ENCODE data around the gene CHDH.

CHDH gene

DNA sequence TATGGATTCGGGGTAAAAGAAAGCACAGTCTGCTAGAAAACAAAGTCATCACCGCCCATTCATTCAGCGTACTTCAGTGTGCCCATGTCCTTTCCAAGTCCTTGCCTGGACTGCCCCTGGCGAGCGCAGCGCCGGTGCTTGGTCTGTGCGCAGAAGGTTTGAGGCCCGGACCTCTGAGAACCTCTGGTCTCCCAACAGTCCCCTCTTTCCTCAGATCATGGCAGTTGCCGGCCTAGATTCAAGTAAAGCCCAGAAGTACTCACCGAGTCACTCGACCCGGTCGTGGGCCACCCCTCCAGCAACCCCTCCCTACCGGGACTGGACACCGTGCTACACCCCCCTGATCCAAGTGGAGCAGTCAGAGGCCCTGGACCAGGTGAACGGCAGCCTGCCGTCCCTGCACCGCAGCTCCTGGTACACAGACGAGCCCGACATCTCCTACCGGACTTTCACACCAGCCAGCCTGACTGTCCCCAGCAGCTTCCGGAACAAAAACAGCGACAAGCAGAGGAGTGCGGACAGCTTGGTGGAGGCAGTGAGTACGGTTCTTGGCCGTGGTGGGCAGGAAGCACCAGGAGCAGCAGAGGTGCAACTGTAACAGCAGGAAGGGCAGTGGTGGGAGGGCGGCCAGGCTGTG, 36.3 kb downstream of the CHDH start:
- DNase-seq (ENCODE audit: extremely low read depth in 1 of 2, low read depth in 1 of 2) = no peak

DNA sequence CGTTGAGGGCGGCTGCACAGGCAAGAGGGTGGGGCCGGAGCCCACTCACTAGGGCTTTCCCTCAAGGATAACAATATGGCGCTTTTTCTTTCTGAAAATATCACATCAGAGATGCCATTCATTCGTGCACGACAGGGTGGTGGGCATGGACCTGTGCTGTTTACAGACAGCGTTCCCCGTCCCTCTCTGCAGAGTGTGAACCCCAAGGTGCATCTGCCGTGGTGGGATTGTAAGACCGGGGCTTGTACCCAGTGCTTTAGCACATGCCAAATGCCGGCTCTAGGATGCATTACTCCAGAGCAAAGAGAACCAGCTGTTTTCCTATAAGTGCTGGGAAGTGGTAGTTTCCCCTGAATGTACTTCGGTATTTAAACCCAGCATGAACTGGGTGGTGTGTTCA, 37.0 kb downstream of the CHDH start:
- DNase-seq (ENCODE audit: extremely low read depth in 1 of 2, low read depth in 1 of 2) = no peak

DNA sequence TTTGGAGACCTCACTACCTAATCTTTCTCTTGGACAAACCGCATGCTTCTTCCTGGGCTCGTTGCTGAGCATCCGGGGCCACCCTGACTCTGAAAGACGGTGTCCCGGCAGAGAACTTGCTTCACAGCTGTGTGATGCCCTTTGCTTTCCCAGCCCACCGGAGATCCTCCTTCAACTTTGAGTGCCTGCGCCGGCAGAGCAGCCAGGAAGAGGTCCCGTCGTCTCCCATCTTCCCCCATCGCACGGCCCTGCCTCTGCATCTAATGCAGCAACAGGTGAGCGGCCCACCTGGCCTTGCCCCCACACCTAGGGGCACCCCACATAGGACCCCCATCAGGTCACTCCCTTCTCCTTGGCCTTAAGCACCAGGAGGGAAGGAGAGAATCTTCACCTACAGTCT, 37.7 kb downstream of the CHDH start:
- DNase-seq (ENCODE audit: extremely low read depth in 1 of 2, low read depth in 1 of 2) = no peak

DNA sequence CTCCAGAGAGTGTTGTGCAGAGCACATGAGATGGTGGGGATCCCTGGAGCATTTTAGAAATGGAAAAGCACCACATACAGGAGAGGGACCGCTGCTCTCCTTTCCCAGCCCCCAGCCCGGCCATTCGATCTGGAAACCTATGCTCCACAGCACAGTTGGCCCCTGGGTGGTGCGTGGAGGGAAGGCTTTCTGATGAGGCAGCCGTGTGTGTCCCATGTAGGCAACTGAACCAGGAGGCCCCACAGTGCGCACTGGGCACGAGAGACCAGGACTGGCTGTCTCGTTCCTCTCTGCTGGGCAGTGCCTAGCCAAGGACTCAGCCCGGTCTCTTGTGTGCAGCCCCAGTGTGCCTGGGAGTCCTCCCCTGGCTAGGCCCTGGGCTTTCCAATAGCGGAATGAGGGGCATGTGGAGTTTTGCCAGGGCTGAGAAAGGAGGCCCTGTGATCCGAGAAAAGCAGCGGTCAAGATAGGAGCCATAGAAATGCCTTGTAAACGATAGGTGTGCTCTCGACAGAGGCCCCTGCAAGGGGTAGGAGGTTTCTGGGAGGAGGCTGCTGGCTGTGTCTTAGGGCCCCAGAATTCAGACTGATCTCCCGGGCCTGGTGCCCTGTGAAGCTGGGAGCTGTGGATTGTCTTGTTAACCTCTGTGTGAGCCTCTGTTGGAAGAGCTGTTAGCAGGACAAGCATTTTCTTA, 39.0 kb downstream of the CHDH start:
- DNase-seq (ENCODE audit: extremely low read depth in 1 of 2, low read depth in 1 of 2) = no peak

DNA sequence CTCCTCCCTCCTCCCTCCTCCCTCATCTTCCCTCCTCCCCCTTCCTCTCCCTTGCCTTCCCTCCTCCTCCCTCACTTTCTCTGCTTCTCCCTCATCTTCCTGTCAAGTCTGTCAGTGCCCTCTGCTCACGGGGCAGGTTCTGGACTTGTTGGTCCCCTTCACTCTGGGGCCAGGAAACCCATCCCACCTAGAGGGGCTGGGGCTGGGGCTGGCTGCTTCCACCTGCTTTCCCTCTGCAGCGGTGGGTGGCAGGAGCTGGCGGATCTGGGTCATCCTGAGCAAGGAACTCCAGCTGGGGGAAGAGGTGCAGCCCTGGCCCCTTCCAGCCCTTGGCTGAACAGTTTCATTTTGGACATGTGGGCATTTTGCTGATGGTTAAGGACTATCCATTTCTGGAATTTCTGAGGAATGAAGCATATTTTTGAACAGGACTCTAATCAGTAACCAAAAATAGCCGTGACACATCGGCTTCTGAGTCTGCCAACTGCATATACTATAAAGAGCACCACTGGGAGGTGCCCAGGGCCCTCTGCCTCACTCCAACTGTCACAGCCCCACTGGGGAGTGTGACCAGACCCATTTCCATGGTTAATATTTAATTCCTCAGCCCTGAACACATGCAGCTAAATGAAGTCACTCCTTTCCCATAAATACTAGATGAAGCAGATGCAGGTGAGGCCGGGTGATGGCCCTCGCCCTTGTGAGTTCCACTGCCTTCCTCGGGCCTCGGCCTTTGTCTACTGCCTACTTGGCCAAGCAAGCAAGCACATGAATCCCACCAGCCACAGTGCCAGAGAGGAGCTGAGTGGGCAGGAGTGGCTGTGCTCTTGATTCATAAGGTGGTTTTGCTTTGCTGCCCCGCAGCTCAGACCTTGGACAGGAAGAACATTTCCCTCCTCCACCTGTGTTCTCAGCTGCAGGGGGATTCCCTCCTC, 39.8 kb downstream of the CHDH start:
- DNase-seq (ENCODE audit: extremely low read depth in 1 of 2, low read depth in 1 of 2) = no peak

GRCh38 chr3:53805463-53806159, 40.6 kb downstream of the CHDH start:
- DNase-seq (ENCODE audit: extremely low read depth in 1 of 2, low read depth in 1 of 2) = no peak

GRCh38 chr3:53804697-53805462, 41.3 kb downstream of the CHDH start:
- no peak for DNase-seq (ENCODE audit: extremely low read depth in 1 of 2, low read depth in 1 of 2)

DNA sequence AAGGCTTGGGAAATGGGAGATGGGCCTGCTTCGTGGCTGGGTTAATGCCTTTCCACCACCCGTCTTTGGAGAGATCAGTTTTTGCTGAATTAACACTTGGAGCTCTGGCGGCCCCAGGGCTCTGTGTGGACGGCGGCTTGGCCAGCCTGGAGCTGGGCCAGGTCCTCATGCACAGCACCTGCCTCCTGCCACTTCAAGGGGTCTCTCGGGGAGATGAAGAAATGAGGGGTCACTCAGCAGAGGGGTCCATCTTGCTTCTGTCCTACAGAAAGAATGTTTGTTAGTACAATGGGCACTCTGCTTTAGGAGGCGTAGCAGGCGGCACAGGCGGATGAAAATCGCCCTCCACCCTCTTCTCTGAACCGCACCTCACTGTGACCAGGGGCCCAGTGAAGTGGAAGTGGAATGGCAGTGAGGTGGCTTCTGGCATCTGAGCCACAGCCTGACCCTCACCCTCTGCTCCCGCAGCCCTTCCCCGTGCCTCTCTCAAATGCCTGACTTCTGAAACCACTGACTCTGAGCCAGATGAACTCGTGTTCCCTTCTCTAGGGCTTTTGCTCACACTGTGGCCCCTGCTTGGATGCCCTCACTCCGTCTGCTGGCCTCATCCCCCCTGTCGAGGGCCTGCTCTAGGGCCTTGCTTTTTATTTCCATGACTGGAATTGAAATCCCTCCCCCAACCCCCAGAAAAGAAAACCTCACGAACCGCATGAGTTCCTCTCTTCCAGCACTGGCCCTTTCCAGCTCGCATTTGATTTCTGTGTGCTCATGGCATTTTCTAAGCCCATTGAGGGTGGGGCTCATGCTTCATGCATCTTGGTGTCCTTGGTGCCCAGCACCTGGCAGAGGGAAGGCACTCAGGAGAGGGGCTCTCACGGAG, 42.2 kb downstream of the CHDH start:
- DNase-seq (ENCODE audit: extremely low read depth in 1 of 2, low read depth in 1 of 2) = no peak

DNA sequence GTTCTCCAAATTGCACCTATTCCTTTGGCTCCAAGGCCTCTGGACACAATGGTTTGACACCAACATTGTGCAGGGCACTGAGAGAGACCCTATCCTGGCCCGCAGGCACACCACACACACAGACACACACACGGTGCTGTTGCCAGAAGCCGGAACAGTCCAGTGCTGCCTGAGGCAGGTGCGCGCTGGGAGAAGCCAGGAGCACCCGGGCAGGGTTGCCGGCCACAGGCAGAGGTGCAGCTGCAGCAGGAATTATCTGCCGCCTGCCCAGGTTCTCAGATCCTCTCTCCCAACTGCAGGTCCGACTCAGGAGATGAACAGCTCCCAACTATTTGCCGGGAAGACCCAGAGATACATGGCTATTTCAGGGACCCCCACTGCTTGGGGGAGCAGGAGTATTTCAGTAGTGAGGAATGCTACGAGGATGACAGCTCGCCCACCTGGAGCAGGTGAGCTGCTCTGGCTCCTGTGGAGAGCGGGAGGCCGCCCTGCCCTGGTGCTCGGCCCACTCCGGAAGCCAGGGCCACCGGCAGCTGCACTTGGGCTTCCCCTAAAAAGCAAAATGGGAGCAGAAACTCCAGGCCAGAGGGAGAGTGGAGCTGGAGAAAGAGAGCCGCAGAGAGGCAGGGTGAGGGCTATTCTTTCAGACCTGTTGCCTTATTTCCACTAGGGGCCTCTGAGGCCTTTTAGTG, 42.9 kb downstream of the CHDH start:
- no peak for DNase-seq (ENCODE audit: extremely low read depth in 1 of 2, low read depth in 1 of 2)

- no peak for DNase-seq (ENCODE audit: extremely low read depth in 1 of 2, low read depth in 1 of 2)
Observed at GRCh38 chr3:53802256-53802880, 43.9 kb downstream of the CHDH start.

DNA sequence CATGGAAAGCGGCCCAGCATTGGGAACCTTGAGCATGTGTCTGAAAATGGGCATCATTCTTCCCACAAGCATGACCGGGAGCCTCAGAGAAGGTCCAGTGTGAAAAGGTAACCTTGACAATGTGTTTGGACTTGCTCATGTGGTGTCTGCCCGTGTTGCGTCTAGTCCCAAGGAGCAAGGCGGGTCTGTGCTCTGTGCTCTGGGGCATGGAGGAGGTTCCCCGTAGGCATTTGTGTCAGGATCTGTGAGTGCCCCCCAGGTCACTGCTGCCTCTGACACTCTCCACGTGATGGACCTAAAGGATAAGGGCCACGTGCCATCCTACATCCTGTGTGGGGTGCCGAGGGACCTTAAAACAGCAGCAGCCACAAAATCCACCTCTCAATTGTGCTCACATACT, 44.9 kb downstream of the CHDH start:
- DNase-seq (ENCODE audit: extremely low read depth in 1 of 2, low read depth in 1 of 2) = no peak

DNA sequence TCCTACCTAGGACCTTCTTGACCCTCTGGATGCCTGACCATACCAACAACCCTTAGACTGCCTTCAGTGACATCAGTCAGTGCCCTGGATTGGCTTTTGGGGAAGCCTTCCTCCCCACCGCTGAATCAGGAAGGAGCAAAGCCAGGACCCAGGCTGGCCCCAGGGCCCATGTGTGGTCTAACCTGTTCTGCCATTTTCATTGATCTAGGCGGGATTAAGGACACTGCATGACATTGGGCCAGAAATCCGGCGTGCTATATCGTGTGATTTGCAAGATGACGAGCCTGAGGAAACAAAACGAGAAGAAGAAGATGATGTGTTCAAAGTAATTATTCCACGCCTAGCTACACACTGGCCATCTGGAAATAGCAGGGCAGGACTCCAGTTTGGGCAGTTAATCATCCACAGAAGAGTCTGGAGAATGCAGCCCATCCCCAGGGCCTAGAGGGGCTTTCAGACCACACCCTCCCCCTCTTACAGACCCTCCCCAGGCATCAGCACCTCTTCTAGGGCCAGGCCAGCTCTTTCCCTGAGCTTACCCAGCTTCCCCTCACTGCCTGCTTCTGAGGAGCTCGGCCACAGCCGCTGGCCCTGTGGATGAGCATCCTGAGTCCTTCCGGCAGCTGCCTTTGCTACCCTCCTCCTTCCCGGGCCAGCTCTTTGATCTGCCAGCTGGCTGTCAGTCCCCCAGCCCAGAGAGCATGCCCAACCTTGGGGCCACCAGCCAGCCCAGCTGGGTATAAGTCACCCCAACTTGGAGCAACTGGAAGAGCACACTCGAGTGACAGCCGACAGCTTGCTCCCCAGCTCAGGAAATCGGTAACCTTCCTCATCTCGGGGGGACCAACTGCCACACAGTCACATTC, 45.9 kb downstream of the CHDH start:
- DNase-seq (ENCODE audit: extremely low read depth in 1 of 2, low read depth in 1 of 2) = no peak

DNA sequence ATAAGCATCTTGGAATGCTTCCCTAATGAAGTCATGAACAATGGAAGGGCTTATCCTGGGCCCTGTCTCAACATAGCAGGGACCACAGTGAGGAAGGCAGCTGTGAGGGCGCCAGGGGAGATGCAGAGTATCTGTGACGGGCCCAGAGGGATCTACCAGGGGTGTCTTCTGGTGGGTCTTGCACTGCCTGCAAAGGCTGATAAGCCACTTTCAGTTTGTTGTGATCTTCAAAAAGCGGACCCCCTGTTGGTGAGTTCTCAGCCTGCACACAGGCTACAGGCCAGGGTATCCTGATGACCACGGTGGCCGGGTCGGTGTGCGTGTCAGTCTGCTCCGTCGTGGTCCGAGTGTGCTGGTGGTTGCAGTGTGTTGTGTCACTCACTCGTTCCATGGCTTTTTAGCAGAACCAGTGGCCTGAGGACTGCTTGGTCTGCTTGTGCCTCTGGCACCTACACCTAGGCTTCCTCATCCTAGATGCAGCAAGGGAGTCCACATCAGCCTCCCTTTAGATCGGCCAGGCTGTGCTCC, 46.8 kb downstream of the CHDH start:
- DNase-seq (ENCODE audit: extremely low read depth in 1 of 2, low read depth in 1 of 2) = no peak

DNA sequence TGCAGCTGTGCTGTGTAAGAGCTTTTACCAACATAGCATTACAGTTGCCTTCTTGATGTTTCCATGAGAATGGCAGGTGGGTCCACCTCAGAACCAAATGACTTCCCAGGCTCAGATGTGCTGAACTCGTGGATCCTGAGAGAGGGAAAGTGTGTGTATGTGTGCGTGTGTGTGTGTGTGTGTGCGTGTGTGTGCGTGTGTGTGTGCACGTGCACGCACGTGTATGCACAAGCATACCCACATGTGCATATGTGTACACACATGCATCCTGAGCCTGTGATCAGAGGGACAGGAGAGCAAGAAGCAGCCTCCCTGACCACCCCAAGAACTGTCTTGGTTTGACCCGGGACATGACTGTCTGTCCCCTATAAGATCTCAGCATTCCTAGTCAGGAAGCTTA, 48.1 kb downstream of the CHDH start:
- no peak for DNase-seq (ENCODE audit: extremely low read depth in 1 of 2, low read depth in 1 of 2)

GRCh38 chr3:53795789-53796560, 50.2 kb downstream of the CHDH start:
- no peak for DNase-seq (ENCODE audit: extremely low read depth in 1 of 2, low read depth in 1 of 2)

DNA sequence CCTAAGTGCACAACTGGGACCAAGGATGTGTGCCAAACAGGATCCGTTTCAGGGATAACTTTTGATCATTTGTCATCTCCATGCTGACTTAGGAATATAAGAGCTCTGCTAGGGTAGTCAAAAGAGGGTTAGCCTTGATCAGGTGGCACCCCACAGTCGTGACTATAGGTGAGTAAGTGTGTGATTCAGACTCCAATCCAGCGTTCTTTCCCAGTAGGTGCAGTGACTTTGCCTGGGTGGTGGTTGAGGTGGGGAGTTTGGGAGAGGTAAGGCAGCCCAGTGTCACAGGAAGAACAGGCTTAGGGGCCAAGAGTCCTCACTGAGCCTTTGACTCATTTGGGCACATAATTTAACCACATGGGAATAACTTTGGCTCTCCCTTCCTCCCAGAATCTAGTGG, 51.0 kb downstream of the CHDH start:
- no peak for DNase-seq (ENCODE audit: extremely low read depth in 1 of 2, low read depth in 1 of 2)

Measured in stimulated activated CD8-positive, alpha-beta memory T cell treated with anti-CD3 and anti-CD28 coated beads, Interleukin-7, amount 100 ng/mL, for 48 hours (primary cell).